Panc1 (cell line): Measurements from ENCODE around the gene D2HGDH. TPM values are rescaled to one million over a fixed set of nuclear protein-coding genes. Genes with fewer than 3 reads are reported as not detected.

Experiments used
- ATAC-seq: fragments of 200-7000 bp; cut with Tn5 transposase; 2 replicates; pipeline ENCODE4 v1.9.1; 2020; ENCODE audit warnings: mild to moderate bottlenecking, moderate library complexity
- BruUV-seq: library from RNA; stranded (reverse); fragments of 400-500 nt; replicated peaks from 2 replicates; lab custom pipeline; 2021; lab: Mats Ljungman, UMichigan
- CTCF ChIA-PET: fragments of 300-600 bp; sonication (Branson Sonifier 250); formaldehyde crosslinking; loops from one replicate; lab custom pipeline; 2022; ENCODE audit warnings: antibody characterized with exemption; lab: Charles Lee
- POLR2A ChIA-PET: fragments of 300-600 bp; sonication (Branson Sonifier 250); formaldehyde crosslinking; loops from one replicate; lab custom pipeline; 2022; ENCODE audit warnings: antibody characterized with exemption; lab: Charles Lee
- DNase-seq: peaks from one replicate; pipeline ENCODE4 v3.0.0-alpha.2; 2010; ENCODE audit warnings: low read depth, low spot score
- H3K27ac ChIP-seq: 2 replicates; pipeline ENCODE4 v1.5.1; 2011; ENCODE audit warnings: mild to moderate bottlenecking, low read length, inconsistent platforms
- H3K27me3 ChIP-seq: fragments of 200-500 bp; sonication (Bioruptor generic); 2 replicates; pipeline ENCODE4 v1.6.0; 2014; ENCODE audit warnings: low read length, inconsistent platforms; ENCODE audit not compliant: control insufficient read depth, insufficient read depth
- H3K36me3 ChIP-seq: fragments of 200-500 bp; sonication (Bioruptor generic); 2 replicates; pipeline ENCODE4 v1.5.1; 2014; ENCODE audit warnings: inconsistent platforms, mild to moderate bottlenecking, low read length, moderate library complexity; ENCODE audit not compliant: control insufficient read depth, insufficient read depth
- H3K4me1 ChIP-seq: 2 replicates; pipeline ENCODE4 v1.5.1; 2011; ENCODE audit warnings: inconsistent platforms, mild to moderate bottlenecking, low read length, moderate library complexity; ENCODE audit not compliant: control insufficient read depth, insufficient read depth
- H3K4me3 ChIP-seq, 2 experiments: 2 replicates each; pipeline ENCODE4 v1.5.1; 2011 to 2012; ENCODE audit warnings: low read depth in 2 of 2, low read length in 2 of 2, mild to moderate bottlenecking in 2 of 2, inconsistent platforms in 1 of 2, moderate library complexity in 1 of 2
- H3K9me3 ChIP-seq: fragments of 200-500 bp; sonication (Bioruptor generic); 2 replicates; pipeline ENCODE4 v1.5.1; 2014; ENCODE audit warnings: low read depth, mild to moderate bottlenecking, inconsistent platforms, low read length, moderate library complexity; ENCODE audit not compliant: control insufficient read depth, insufficient read depth
- CTCF ChIP-seq: fragments of 450-650 bp; IDR thresholded peaks from 2 replicates; pipeline ENCODE4 v1.5.1; 2017; ENCODE audit warnings: mild to moderate bottlenecking
- POLR2AphosphoS5 ChIP-seq: IDR thresholded peaks from 2 replicates; pipeline ENCODE4 v1.6.1; 2012; ENCODE audit warnings: mild to moderate bottlenecking, low read depth, low read length, moderate library complexity
- REST ChIP-seq, 2 experiments: IDR thresholded peaks; 2 replicates each; pipeline ENCODE4 v1.6.1; 2011 to 2012; ENCODE audit warnings: low read depth in 2 of 2, control low read depth in 1 of 2, low read length in 1 of 2, mild to moderate bottlenecking in 1 of 2, moderate library complexity in 1 of 2; ENCODE audit not compliant: insufficient read depth in 1 of 2
- SIN3A ChIP-seq: IDR thresholded peaks from 2 replicates; pipeline ENCODE4 v1.6.1; 2012; ENCODE audit warnings: low read depth, mild to moderate bottlenecking, low read length, moderate library complexity, borderline replicate concordance; ENCODE audit not compliant: insufficient read depth
- TCF7L2 ChIP-seq: IDR thresholded peaks from 2 replicates; pipeline ENCODE4 v1.6.1; 2011; ENCODE audit warnings: mild to moderate bottlenecking, low read depth, low read length, inconsistent platforms
- in situ Hi-C: cut with HindIII; loops from 2 replicates; pipeline ENCODE4 v1.10.0; 2016; ENCODE audit warnings: low sequenced_read_pairs, low pct_unique_long_range_greater_than_20kb
- intact Hi-C: fragments of 100-400 bp; cut with micrococcal nuclease; formaldehyde crosslinking; loops from one replicate; pipeline ENCODE4 v1.10.0; 2022; ENCODE audit not compliant: unreplicated experiment
- total RNA-seq: library from RNA; stranded (reverse); gene quantifications from one replicate; pipeline ENCODE4 v1.2.1, GENCODE V29; 2021; ENCODE audit not compliant: unreplicated experiment

Gene D2HGDH
- total RNA-seq, 1 experiment from 2014 or later = 53.0 TPM

GRCh38 chr2:241801611-241802420, 67.4 kb downstream of the D2HGDH start:
- no peak overlapping the region for H3K27ac ChIP-seq
- BruUV-seq = no TSS peak
- H3K36me3 ChIP-seq = no peaks in the 10 kb centered on the region
- H3K4me3 ChIP-seq = no peak overlapping the region
- ATAC-seq (no peak), DNase-seq (no peak)
- ChIA-PET CTCF (no interaction called here), POLR2A (no interaction called here)
- H3K9me3 ChIP-seq = no peaks in the 10 kb centered on the region
- TF ChIP-seq SIN3A (no peak), TCF7L2 (no peak), CTCF (no peak), POLR2AphosphoS5 (no peak)
- intact Hi-C loops (no loop called here), in situ Hi-C loops (no loop called here)
- H3K4me1 ChIP-seq = peaks cover 14% of the 10 kb centered on the region
- no peaks in the 10 kb centered on the region for H3K27me3 ChIP-seq

- intact Hi-C loops (no loop called here), in situ Hi-C loops (no loop called here)
- BruUV-seq = no TSS peak
- ATAC-seq = peak; percentile 13; the same call in 1 of the 2 replicates
- Histone ChIP-seq H3K9me3 (no peaks in the 10 kb centered on the region), H3K4me1 (peaks cover 14% of the 10 kb centered on the region), H3K36me3 (no peaks in the 10 kb centered on the region), H3K4me3 (no peak overlapping the region; a peak in 1 of 4 replicates), H3K27me3 (no peaks in the 10 kb centered on the region), H3K27ac (peak overlapping the region; percentile 51; the same call in 1 of the 2 replicates)
- no peak for DNase-seq
- TF ChIP-seq SIN3A (no peak), CTCF (no peak), POLR2AphosphoS5 (no peak), TCF7L2 (no peak), REST (IDR thresholded peaks at IDR 0.05; ENCODE audit: insufficient read depth in 1 of 2, low read depth in 2 of 2, low read length in 1 of 2) (no peak)
- CTCF ChIA-PET = no interaction called here
- POLR2A ChIA-PET = no interaction called here
Measured at GRCh38 chr2:241802421-241803318, 68.2 kb downstream of the D2HGDH start.
